Measurements from ENCODE around the gene ELAVL1.

DNA sequence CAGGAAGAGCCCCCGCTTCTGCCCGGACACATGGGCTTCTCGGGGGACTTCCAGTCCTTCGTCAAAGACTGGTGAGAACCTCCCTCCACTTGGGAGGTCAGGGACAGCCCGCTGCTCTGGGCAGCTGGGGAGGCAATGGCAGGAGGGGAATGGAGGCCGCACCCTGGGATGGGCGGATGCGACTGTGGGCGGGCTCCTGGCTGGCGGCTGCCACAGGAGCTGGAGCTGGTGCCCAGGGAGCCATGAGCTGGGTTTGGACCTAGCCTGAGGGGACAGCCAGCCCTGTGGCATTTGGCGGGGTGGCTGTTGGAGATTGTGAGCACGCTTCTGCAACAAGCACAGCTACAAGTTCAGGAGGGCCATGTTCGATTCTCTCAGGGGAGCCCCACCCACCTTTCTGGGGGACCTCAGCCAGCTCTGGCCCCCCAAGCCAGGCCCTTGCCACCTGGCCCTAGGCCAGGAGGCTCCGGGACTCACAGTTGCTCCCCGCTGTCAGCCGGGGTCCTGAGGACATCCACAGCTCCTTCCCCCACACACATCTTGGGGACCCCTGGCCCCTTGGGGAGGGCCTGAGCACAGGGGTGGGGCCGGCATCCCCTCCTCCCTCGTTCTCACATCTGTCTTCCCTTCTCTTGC, 93.8 kb downstream of the ELAVL1 start:
- TF ChIP-seq POLR2A (IDR thresholded peaks at IDR 0.05; ENCODE audit: low read depth, low read length) (no peak), TAF1 (IDR thresholded peaks at IDR 0.05; ENCODE audit: borderline replicate concordance, low read depth, low read length) (no peak), POLR2AphosphoS5 (IDR thresholded peaks at IDR 0.05; ENCODE audit: low read depth, low read length) (no peak)

Measured in GM12892 (cell line).